NOMO-1 treated with dmso at 0.1 percent for 144 hours (cell line): ENCODE measurements around the gene EIF2B4.
"Not testable (repeated sequence)": the region's sequence is repeated elsewhere in the genome, so short reads cannot be mapped to it uniquely, and the experiment has no call there.

Experiments used
- DNase-seq: peaks from one replicate; lab custom pipeline; 2025; ENCODE audit not compliant: unreplicated experiment; lab: John Stamatoyannopoulos, UW

The EIF2B4 gene

GRCh38 chr2:27378096-27378808, 8.1 kb upstream of the EIF2B4 start:
- DNase-seq, result no peak

DNA sequence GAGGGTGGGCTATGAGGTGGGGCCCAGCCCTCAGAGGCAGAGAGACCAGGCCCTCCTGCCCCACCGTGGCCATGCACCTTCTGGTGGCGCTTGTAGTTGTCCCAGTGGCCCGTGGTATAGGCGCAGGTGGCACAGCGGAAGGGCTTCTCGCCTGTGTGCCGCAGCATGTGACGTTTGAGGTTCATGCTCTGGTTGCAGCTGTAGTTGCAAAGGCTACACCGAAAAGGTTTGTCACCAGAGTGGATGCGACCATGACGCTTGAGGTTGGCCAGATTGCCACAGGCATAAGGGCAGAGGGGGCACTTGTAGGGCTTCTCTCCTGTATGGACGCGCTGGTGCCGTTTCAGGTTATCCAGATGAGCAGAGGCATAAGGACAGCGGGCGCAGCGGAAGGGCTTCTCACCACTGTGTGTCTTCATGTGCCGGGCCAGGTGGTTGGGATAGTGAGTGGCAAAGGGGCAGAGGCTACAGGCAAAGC, 7.5 kb upstream of the EIF2B4 start:
- no peak for DNase-seq

DNA sequence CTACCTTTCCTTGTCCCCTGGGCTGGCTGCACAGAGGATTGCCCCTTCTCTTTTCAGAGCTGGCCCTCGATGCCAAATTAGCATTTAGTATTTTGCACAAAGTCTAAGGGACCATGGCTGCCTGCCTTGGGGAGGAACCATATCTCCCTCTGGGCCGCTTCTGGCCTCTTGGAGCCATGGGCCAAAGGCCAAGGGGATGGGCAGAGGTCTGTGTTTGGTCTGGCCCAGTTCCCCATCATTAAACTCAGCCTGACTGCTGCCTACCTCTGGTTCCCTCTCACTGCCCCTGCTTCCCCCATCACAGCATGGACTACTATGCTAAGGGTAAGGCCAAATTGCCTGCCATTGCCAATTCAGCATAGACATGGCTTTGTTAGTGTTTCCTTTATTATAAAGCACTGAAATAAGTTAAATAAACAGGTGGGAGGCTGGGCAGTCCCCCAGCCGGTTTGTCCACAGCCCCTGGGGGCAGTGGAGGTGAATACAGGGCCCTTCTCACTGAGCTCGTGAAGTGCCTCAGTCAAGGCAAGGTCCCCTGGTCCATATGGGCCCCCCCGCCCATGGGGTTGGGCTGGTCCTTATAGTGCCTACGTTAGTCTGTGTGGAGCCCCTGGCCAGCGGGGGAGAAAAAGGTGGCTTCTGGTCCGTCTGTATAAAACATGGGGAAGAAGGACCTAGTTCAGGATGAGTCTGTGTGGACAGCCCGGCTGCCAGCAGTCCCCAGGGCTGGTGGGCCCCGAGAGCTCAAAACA, 6.9 kb upstream of the EIF2B4 start:
- no peak for DNase-seq

DNA sequence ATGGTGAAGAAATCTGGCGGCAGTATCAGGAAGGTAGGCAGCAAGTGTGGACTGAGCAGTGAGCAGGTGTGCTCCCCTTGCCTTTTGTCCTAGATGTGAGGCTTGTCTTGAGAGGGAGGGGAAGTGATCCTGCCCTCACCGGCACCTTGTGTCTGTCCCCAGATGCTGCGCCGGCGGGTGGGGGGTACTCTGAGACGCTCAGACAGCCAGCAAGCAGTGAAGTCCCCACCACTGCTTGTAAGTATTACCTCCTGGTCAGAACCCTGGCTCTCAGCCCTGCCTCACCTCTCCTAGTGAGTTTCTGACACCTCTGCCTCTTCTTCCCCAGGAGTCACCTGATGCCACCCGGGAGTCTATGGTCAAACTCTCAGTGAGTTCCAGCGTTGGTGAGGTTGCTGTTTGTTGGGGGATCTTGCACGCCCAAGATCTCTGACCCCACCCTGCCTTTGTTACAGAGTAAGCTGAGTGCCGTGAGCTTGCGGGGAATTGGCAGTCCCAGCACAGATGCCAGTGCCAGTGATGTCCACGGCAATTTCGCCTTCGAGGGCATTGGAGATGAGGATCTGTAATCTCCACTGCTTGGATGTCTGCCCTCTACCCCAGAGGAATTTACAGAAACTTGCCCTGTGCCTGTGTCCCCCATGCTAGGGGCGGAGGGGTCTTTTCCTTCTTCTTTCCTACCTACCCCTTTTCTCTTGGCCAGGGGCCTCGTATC, 6.2 kb upstream of the EIF2B4 start:
- no peak for DNase-seq

GRCh38 chr2:27375513-27376099, 5.5 kb upstream of the EIF2B4 start:
- no peak for DNase-seq

DNA sequence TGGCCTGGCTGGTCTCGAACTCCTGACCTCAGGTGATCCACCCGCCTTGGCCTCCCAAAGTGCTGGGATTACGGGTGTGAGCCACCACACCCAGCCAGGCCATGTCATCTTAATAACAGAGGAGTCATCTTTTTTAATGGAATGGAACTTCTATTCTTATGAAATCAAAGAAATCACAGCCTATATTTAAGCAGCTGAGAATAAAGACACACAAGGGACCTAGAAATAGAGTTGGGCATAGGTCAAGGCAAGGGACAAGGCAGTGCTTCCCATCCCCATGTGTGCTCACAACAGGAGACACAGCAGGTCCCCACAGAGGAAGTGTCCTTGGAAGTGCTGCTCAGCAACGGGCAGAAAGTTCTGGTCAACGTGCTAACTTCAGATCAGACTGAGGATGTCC, 3.4 kb upstream of the EIF2B4 start:
- DNase-seq, result no peak

DNA sequence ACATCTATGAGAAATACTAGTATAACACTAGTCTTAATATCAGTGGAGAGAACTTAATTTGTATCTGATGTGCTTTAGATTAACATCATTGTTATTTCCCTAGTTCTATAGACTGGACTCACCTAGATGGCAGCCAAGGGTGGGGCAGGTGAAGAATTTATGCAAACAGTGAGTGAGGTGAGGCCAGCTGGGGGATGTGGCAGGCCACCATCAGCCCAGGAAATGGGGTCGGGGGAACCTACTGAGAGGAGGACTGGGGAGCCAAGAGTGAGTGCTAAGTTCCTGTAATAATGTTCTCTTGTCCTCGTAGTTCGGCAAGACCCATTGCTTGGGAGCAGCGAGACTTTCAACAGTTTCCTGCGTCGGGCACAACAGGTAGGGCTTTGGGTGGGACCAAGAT, 2.8 kb upstream of the EIF2B4 start:
- no peak for DNase-seq

- DNase-seq, result peak; percentile 82
Observed at GRCh38 chr2:27370816-27371620, 880 bp upstream of the EIF2B4 start.

DNA sequence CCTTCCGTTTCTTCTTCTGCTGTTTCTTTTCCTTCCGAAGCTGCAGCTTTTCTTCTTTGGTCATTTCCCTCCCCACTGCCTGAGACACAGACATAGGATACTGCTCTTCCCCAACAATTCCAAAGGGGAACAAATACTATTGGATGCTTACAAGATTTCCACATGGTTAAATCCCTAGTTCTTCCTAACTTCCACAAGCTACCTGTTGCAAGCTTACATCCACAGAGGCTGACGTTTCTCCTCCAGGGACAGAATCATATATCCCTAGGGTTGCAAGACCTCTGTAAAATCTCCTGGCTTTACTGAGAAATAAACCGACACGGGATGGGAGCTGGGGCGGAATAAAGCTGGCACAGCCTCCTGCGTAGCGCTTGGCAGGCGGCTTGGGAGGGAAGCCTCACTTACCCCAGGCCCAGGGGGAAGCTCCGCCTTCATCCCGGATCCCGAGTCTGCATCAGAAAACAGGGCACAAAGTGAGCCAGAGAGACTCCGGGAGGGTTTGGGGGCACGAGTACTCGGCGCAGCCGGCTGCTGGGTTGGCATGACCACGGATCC, 590 bp downstream of the EIF2B4 start:
- DNase-seq, result peak; percentile 2

DNA sequence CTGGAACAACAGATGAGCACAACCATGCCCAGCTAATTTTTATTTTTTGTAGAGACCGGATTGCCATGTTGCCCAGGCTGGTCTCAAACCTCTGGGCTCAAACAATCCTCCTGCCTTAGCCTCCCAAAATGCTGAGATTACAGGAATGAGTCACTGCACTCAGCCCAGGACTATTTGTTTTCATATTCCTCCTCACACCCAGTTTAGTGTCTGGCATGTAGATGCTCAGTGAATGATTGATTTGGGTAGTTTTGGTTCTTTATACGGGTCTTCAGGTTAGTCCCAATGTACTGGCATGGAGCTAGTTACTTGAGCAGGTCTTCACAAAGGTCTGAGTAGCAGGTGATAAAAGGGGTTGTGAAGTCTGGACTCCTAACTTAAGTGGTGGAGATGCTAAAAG, 6.2 kb downstream of the EIF2B4 start:
- DNase-seq, result no peak

DNA sequence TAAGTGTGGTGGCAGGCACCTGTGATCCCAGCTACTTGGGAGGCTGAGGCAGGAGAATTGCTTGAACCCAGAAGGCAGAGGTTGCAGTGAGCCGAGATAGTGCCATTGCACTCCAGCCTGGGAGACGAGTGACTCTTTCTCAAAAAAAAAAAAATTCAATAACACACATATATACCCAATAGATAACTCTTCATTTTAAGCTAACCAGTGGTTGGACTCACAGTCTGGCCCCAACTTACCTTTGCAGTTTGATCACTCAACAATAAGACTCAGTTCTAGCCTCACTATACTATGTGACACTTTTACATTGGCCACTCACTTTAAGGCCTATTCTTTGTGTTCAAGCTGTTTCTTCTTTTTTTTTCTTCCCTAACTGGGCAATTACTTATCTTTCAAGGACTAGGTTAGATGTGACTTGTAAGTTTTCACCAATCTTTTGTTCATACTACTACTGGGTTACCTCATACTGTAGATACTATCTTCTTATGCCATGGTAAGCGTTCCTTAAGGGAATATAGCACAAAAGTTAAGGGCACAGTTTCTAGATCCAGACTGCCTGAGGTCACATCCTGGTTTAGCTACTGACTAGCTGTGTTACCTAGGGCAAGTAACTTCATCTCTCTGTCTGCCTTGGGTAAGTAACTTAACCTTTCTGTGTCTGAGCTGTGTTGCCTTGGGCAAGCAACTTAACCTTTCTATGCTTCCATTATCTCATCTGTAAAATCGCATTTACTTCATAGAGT, 7.3 kb downstream of the EIF2B4 start:
- no peak for DNase-seq

- DNase-seq, result peak; percentile 91
Observed at GRCh38 chr2:27356382-27357181, 13.6 kb downstream of the EIF2B4 start, which contains the start of gene GTF3C2. Gene GTF3C2 (minus strand): TSS chr2:27356764. CDS start chr2:27343554, 13,210 bp downstream.

DNA sequence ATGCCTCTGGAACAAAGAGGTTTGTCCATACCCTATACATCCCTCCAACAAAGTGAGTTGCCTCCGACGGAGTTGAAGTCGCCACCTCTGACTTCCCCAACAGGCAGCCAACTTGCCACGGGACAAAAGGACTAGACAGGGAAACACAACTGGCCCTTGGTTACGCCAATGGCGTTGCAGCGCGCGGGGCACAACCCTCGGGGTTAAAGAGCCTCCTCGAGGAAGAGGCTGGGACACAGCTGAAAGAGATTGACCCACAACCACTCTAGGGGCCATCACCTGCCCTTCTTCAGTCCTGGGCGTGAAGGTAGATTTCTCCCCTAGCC, 14.1 kb downstream of the EIF2B4 start:
- peak; percentile 73 for DNase-seq

DNA sequence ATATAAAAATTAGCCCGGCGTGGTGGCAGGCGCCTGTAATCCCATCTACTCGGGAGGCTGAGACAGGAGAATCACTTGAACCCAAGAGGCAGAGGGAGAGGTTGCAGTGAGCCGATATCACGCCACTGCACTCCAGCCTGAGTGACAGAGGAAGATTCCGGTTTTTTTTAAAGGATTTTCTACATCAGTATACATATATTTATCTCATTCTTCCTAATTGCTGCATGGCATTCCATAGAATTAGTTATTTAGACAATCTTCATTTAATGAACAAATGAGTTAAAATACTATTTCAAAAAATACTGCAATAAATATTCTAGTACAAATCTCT, 15.6 kb downstream of the EIF2B4 start:
- DNase-seq, result no peak

DNA sequence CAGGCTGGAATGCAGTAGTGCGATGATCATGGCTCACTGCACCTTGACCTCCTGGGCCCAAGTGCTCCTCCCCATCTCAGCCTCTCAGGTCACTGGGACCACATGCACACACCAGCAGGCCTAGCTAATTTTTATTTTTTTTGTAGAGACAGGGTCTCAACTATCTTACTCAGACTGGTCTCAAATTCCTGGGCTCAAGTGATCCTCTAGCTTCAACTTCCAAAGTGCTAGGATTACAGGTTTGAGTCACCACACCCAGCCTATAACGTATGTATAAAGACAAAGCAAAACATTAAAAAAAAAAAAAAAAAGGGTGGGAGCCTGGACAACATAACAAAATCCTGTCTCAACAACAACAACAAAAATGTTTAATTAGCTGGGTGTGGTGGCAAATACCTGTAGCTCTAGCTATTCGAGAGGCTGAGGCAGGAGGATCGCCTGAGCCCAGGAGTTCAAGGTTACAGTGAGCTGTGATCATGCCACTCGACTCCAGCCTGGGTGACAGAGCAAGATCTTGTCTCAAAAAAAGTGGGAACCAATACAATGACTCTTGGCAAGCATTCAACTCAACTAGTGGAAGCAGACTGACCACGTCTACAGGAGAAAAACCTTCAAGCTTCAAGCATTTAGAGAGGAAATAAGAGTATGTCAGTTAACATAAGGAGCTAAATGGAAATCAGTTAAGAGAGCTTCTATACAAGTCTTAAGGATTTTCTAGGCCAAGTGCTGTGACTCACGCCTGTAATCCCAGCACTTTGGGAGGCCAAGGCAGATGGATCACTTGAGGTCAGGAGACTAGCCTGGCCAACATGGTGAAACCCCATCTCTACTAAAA, 16.2 kb downstream of the EIF2B4 start:
- DNase-seq, result no peak

DNA sequence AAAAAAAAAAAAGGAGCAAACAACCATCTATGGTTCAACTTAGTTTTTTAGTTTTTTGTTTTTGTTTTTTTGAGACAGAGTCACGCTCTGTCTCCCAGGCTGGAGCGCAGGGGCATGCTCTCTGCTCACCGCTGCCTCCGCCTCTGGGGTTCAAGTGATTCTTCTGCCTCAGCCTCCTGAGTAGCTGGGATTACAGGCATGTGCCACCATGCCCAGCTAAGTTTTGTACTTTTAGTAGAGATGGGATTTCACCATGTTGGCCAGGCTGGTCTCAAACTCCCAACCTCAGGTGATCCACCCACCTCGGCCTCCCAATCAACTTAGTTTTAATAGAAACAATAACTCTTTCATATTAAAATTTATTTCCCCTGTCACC, 16.8 kb downstream of the EIF2B4 start:
- not testable (repeated sequence) for DNase-seq

DNA sequence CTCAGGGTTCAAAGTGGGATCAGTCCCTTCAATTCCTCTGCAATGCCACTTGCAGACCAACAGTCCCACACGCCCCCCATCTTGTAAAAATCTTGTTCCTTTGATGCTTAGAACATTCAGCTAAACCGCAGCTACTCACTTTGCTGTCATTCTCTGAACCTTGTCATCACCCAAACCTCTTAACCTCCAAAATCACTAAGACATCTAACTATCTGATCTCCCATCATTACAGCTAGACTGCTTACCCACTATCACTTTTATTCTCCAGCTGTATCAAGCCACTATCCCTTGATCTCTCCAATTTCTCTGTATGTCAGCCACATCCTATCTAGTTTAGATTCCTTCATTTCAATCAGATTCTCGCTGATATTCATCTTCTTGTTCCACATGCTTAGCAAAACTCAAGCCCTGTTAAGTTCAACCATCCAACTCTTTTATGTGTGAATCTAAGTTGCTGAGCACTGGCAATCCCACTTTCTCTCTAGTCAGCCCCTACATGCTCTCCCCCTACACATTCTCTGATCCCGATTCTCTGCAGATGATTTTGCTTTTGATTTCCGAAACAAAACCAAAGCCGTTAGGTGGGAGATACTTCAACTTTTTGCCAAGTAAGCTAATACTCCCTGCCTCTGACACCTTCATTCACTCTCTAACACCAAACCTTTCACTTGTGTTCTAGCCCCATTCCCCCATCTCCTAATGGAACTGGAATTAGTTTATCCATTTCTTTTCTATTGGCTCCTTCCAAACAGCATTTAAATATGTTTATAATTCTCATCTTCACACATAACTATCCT, 18.1 kb downstream of the EIF2B4 start:
- no peak for DNase-seq
